GM19395 (cell line): ENCODE results near the gene GCFC2.
A peak's percentile ranks its signal among the peaks of the same experiment; 100 is the strongest.
"Not testable (repeated sequence)": the region's sequence is repeated elsewhere in the genome, so short reads cannot be mapped to it uniquely, and the experiment has no call there.

Source experiments
- ATAC-seq: cut with Tn5 transposase; IDR thresholded peaks from one replicate; pipeline ENCODE4 v1.9.1; 2021; ENCODE audit warnings: mild to moderate bottlenecking, moderate library complexity; ENCODE audit not compliant: unreplicated experiment

GCFC2 gene

GRCh38 chr2:75683430-75683829, 27.3 kb downstream of the GCFC2 start:
- not testable (repeated sequence) for ATAC-seq

GRCh38 chr2:75680402-75680801, 30.3 kb downstream of the GCFC2 start:
- no peak for ATAC-seq

- ATAC-seq: no peak
Measured at GRCh38 chr2:75679556-75679955, 31.2 kb downstream of the GCFC2 start.

DNA sequence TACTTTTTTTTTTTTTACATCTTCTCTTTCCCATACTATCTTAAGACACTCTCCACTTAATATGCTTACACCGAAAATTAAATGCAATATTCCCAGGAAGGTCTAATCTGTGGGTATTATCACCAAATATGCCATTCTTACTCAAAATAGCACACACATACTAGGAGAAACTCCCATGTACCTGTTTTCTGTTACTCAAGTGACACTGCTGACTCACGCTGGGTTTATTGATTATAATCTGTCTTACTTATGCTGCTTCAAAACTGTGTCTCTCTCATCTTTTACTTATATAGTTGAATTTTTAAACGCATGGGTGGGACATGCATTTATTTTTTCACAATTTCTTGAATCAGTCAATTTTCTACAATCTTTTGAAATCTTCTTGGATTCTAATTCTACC, 34.3 kb downstream of the GCFC2 start:
- no peak for ATAC-seq

GRCh38 chr2:75675908-75676307, 34.8 kb downstream of the GCFC2 start:
- ATAC-seq: no peak

DNA sequence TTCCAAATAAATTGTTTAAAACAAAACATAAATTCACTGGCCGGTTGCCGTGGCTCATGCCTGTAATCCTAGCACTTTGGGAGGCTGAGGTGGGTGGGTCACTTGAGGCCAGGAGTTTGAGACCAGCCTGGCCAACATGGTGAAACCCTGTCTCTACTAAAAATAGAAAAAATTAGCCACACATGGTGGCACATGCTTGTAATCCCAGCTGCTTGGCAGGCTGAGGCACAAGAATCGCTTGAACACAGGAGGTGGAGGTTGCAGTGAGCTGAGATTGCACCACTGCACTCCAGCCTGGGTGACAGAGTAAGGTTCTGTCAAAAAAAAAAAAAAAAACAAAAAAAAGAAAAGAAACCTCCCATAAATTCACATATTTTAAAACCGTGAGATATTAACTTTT, 35.3 kb downstream of the GCFC2 start:
- ATAC-seq: not testable (repeated sequence)

GRCh38 chr2:75667884-75668283, 42.8 kb downstream of the GCFC2 start:
- ATAC-seq: no peak

DNA sequence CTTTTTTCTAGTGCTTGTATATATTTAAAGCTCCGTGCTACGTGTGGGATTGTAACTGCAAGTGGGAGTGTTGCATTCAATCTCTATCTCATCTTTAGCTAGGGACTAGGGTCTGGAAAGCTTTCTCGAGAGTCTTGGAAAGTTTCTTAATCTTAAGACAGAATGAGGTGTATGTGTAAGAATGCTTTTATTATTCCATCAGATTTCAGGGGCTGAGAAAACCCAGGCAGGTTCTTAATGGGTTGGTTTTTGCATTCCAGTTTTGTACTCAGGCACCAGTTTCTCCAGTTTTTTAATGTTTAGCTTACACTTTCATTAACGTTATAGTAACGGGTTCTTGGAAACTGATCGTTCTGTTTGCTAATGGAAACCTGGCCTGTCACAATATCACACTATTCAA, 43.8 kb downstream of the GCFC2 start:
- no peak for ATAC-seq

DNA sequence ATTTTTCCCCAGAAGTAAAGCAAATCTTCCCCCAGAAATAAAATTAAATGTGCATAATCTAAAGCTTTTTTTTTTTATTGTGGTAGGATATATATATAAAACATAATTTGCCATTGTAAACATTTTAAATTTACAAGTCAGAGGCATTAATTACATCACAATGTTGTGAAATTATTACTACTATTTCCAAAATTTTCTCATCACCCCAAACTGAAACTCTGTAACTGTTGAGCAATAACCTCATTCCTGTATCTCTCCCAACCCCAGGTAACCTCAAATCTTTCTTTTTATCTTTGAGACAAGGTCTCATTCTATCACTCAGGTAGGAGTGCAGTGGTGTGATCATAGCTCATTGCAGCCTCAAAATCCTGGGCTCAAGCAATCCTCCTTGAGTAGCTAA, 52.9 kb downstream of the GCFC2 start:
- no peak for ATAC-seq

DNA sequence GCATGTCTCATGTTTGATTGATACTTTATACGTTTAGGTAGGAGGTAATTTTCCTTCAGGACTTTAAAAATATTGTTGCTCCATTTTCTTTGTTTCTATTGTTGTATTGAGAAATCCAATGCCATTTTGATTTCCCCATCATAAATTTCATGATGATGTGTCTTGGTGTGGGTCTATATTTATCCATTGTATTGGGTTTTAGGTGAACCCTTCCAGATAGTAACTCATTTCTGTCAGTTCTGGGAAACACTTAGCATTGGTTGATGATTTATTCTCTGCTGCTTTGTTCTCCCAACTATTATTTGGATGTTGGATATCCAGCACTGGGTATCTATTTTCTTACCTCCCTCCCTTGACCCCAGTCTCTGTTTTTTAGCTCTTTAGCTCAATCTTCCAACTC, 54.2 kb downstream of the GCFC2 start:
- no peak for ATAC-seq

- ATAC-seq: no peak
Measured at GRCh38 chr2:75655861-75656260, 54.9 kb downstream of the GCFC2 start.

- ATAC-seq: no peak
Measured at GRCh38 chr2:75654012-75654411, 56.7 kb downstream of the GCFC2 start.

DNA sequence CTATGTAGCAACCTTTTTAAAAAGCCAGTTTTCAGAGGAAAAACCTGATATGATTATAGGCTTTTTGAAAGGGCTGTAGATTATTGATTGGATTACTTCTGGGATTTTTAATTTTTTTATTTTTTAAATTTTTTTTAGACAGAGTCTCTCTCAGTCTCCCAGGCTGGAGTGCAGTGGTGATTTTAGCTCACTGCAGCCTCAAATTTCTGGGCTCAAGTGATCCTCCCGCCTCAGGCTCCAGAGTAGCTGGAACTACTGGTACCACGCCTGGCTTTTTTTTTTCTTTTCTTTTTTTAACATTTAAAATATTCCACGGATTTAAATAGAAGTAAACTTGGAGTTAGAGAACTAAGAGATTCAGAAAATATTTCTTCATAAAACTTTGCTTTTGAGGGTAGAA, 62.9 kb downstream of the GCFC2 start:
- no peak for ATAC-seq

GRCh38 chr2:75646583-75647425, 63.9 kb downstream of the GCFC2 start, which contains the start of gene MRPL19:
TSS of gene MRPL19 (plus strand) at chr2:75646783. CDS start at chr2:75646808, 25 bp downstream.
- ATAC-seq: peak; percentile 98

- ATAC-seq: peak; percentile 20
Measured at GRCh38 chr2:75646090-75646582, 64.6 kb downstream of the GCFC2 start.

GRCh38 chr2:75645643-75646042, 65.1 kb downstream of the GCFC2 start:
- no peak for ATAC-seq

GRCh38 chr2:75643980-75644379, 66.7 kb downstream of the GCFC2 start:
- no peak for ATAC-seq

DNA sequence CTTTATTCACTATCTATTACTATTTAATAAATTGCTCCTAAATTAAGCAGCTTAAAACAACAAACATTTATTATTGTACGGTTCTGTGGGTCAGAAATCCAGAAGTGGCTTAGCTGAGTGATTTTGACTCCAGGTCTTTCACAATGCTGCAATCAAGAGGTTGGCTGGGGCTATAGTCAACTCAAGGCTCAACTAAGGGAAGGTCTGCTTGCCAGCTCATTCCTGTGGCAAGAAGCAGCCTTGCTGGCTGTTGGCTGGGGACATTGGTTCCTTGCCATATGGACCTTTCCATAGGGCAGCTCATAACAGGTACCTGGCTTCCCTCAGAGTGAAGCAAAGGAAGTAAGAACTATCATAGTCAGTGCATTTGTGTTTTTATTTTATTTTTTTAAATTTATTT, 69.1 kb downstream of the GCFC2 start:
- no peak for ATAC-seq

DNA sequence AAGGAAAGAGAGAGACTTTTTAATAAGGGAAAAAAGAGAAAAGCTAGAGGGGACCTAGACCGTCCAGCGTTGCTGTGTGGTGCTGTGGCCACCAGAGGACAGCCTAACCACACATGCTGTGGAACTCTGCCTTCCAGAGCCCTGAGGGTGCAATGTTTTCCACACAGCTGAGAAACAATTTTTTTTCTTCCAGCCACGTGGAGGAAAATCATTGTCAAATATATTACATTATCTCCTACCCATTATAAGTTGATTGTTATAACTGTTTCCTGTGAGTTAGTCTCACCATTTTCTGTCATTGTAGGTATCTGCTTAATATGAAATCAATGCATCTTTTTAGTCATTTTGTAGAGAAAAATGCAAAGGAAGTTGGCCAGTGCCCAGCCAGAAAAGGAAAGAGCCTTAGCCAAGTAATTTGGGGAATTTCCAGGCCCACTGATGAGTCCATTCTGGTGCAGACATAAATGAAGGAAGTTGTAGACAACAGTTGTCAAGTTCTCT, 70.0 kb downstream of the GCFC2 start:
- peak; percentile 97 for ATAC-seq

GRCh38 chr2:75637568-75637967, 73.1 kb downstream of the GCFC2 start:
- ATAC-seq: no peak

- ATAC-seq: no peak
Measured at GRCh38 chr2:75634945-75635344, 75.8 kb downstream of the GCFC2 start.

DNA sequence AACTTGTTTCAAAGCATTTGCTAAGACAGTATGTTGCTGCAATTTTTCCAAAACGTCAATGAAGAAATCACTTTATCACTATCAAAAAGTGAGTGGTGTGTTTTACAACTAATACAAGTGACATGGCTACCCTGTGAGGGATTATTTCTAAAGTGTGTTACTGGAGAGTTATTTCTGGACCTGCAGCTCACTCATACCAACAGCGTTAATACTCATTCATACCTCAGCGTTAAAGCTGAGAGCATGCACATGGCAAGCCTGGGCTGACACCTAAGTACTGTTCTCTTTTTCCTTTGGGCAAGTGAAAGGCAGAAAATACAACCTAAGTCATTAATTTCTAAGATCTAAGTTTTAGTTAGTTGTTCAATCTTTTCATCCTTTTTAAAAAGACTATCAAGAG, 77.1 kb downstream of the GCFC2 start:
- no peak for ATAC-seq
